Measurements from ENCODE around the gene CTNNA1. TPM values are rescaled to one million over a fixed set of nuclear protein-coding genes. Genes with fewer than 3 reads are reported as not detected.
"Not testable (repeated sequence)": the region's sequence is repeated elsewhere in the genome, so short reads cannot be mapped to it uniquely, and the experiment has no call there.

The CTNNA1 gene
- total RNA-seq, 1 donor from 2014 or later = 331 TPM

DNA sequence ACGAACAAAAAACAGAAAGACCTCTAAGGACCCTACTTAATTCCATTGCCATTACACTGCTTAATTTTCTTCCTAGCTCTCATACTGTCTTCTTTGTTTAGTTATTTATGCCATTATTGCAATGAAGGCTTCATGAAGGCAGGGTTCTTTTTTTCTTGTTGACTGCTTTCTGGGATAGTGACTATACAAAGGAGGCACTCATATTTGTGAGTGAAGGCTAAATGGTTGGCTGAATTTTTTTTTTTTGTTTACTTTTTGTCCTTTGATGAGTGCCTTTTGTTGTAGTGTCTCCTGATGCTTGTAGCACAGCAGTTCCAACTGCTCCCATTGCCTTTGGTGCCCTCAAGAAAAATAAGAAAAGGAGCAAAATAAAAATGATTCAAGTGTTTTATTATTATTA is 17.8 kb downstream of the CTNNA1 start:
- DNase-seq (ENCODE audit: low read depth) = no peak
- H3K4me3 ChIP-seq (ENCODE audit: low read depth, low read length) = no peak overlapping the region
- TF ChIP-seq, protein P1, sequence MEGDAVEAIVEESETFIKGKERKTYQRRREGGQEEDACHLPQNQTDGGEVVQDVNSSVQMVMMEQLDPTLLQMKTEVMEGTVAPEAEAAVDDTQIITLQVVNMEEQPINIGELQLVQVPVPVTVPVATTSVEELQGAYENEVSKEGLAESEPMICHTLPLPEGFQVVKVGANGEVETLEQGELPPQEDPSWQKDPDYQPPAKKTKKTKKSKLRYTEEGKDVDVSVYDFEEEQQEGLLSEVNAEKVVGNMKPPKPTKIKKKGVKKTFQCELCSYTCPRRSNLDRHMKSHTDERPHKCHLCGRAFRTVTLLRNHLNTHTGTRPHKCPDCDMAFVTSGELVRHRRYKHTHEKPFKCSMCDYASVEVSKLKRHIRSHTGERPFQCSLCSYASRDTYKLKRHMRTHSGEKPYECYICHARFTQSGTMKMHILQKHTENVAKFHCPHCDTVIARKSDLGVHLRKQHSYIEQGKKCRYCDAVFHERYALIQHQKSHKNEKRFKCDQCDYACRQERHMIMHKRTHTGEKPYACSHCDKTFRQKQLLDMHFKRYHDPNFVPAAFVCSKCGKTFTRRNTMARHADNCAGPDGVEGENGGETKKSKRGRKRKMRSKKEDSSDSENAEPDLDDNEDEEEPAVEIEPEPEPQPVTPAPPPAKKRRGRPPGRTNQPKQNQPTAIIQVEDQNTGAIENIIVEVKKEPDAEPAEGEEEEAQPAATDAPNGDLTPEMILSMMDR (conservative IDR thresholded peaks at IDR 0.05; ENCODE audit: low read depth, low read length) = no peak

DNA sequence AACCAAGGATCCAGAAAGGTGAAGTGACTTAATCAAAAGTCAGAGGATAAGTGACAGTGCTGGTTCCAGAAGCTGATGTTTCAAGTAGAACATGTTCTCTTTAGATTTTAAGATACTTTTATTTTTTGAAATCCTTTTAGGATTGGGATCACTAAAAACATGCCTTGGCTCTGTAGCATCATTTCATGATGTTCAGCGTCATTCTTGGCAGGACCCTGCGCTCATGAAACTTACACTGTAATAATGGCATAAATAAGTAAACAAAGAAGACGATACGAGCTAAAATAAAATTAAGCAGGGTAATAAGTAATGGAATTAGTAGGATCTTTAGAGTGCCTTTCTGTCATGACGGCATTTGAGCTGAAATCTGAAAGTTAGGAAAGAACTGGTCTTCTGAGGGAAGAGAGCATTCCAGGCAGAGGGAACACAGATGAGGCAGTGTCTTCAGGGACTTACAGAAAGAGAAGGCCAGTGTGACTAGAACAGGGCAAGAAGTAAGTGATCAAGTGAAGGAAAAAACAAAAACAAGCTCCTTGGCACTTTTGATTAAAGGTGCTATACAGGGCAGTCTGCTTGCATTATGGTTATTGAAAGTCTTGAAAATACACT is 19.9 kb downstream of the CTNNA1 start:
- DNase-seq (ENCODE audit: low read depth) = no peak
- H3K4me3 ChIP-seq (ENCODE audit: low read depth, low read length) = no peak overlapping the region
- TF ChIP-seq, protein P1 (conservative IDR thresholded peaks at IDR 0.05; ENCODE audit: low read depth, low read length) = no peak

DNA sequence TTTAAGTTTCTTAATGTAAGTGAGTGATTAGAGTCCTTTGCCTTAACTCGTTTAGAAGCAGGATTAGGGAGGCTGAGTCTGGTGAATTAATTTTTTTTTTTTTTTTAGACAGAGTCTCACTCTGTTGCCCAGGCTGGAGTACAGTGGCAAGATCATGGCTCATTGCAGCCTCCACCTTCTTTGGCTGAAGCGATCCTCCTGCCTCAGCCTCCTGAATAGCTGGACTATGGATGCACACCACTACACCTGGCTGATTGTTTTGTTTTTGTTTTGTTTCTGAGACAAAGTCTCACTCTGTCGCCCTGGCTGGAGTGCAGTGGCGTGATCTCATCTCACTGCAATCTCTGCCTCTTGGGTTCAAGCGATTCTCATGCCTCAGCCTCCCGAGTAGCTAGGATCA is 20.4 kb downstream of the CTNNA1 start:
- H3K4me3 ChIP-seq (ENCODE audit: low read depth, low read length); DNase-seq (ENCODE audit: low read depth): not testable (repeated sequence)

DNA sequence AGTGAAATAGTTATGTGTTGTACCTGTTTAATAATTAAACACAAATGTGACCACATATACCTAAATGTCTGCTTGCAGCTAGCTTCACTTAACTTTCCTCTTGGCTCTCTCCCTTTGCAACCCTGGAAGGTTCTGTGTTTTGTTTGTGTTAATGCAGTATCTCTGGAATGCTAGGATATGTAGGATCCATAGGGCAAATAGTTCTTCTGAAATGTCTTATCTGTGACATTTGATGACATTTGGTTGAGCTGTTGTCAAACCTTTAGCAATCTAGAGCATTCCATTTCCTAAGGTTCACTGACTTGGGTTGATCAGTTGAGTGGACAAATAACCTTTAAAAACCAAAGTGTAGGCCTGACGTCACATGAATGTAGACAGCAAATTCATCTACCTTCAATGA is 21.8 kb downstream of the CTNNA1 start:
- peak overlapping the region; percentile 23 for H3K4me3 ChIP-seq (ENCODE audit: low read depth, low read length)
- DNase-seq (ENCODE audit: low read depth) = peak; percentile 82
- TF ChIP-seq, protein P1 (conservative IDR thresholded peaks at IDR 0.05; ENCODE audit: low read depth, low read length) = no peak

DNA sequence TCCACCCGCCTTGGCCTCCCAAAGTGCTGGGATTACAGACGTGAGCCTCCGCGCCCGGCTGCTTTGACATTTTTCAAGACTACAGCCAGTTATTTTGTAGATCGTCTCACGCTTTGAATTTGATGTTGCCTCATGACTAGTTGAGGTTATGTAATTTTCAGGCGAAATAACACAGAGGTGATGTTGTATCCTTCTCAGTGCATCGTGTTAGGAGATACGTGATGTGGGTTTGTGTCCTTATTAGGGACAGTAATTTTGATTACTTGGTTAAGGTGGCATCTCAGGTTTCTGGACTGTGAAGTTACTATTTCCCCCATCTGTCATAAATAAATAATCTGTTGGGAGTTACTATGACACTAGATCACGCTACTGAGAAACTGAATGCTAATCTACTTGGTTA is 25.0 kb downstream of the CTNNA1 start:
- no peak for DNase-seq (ENCODE audit: low read depth)
- no peak overlapping the region for H3K4me3 ChIP-seq (ENCODE audit: low read depth, low read length)
- TF ChIP-seq, protein P1 (conservative IDR thresholded peaks at IDR 0.05; ENCODE audit: low read depth, low read length) = no peak

DNA sequence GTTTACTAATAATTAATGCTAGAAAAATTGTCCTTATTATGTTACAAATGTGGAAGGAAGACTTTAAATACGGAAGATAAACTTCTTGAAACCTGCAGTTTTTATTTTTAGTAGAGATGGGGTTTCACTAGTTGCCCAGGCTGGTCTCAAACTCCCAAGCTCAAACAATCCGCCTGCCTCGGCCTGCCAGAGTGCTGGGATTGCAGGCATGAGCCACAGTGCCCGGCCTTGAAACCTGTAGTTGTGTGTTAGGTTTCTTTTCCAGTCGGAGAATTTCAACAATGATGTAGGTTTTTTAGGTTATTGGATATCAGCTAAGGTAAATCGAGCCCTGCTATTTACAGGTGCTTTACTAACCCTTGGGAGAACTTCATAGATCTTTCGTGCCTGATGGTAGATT is 30.8 kb downstream of the CTNNA1 start:
- TF ChIP-seq, protein P1 (conservative IDR thresholded peaks at IDR 0.05; ENCODE audit: low read depth, low read length) = no peak

DNA sequence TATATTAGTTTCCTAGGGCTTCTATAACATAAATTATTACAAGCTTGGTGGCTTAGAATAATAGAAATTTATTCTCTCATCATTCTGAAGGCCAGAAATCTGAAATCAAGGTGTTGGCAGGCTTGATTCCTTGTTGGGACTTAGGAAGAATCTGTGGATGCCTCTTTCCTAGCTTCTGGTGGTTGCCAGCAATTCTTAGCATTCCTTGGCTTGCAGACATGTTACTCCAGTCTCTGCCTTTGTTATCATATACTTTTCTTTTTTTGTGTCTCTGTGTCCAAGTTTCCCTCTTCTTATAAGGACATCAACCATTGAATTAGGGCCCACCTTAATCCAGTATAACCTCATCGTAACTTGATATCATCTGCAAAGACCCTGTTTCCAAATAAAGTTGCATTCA is 31.4 kb downstream of the CTNNA1 start:
- H3K4me3 ChIP-seq (ENCODE audit: low read depth, low read length) = no peak overlapping the region
- TF ChIP-seq, protein P1 (conservative IDR thresholded peaks at IDR 0.05; ENCODE audit: low read depth, low read length) = no peak
- DNase-seq (ENCODE audit: low read depth) = no peak

More for the DNA sequence above, 30.8 kb downstream of the CTNNA1 start:
- H3K4me3 ChIP-seq (ENCODE audit: low read depth, low read length) = no peak overlapping the region
- DNase-seq (ENCODE audit: low read depth) = no peak

All from epithelial cell of proximal tubule (primary cell).